Umbilical cord (tissue), 2 donors: ENCODE results near the gene ASB2. TPM values are rescaled to one million over a fixed set of nuclear protein-coding genes. Genes with fewer than 3 reads are reported as not detected.

ENCODE experiments used
- DNase-seq: peaks from one replicate; pipeline ENCODE4 v3.0.0-alpha.2; 2015; ENCODE audit warnings: low spot score
- total RNA-seq: library from RNA; depleted of rRNA; stranded (reverse); fragments of >200 nt; gene quantifications from one replicate; pipeline ENCODE4 v1.2.3, GENCODE V29; 2014; ENCODE audit warnings: low replicate concordance; ENCODE audit not compliant: insufficient read depth

The ASB2 gene
- total RNA-seq, 1 donor from 2014 or later: 35.4 TPM

- DNase-seq: no peak
Measured at GRCh38 chr14:93951635-93952540, 24.5 kb downstream of the ASB2 start.

DNA sequence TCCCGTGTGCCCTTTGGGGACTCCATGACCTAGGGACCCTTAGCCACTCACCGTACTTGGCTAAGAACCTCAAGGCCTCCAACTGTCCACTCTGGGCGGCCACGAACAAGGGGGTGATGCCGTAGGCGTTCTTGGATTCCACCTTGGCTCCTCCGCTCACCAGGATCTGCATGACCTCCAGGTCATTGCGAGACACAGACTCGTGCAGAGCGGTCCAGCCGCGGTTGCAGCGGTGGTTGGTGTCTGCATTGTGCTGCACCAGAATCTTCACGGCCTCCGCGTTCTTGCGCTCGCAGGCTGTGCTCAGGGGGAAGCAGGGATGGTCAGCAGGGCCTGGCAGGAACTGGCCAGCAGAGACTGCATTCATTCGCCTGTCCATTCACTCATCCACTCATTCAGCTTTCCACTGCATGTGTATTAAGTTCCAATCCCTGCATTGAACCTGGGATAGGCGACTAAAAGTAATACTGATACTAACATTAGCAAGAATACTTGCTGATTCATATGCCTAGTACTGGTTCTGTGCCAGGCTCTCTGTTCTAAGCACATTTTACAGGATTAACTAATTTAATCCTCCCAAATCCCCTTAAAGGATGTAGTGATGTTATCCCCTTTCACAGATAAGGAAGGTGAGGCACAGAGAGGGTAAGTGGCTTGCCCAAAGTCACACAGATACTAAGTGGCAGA, 25.3 kb downstream of the ASB2 start:
- DNase-seq: no peak

GRCh38 chr14:93949511-93950075, 26.8 kb downstream of the ASB2 start:
- DNase-seq: no peak

- no peak for DNase-seq
Measured at GRCh38 chr14:93947282-93947681, 29.1 kb downstream of the ASB2 start.

- peak; percentile 24 for DNase-seq
Measured at GRCh38 chr14:93946541-93947090, 29.8 kb downstream of the ASB2 start.

DNA sequence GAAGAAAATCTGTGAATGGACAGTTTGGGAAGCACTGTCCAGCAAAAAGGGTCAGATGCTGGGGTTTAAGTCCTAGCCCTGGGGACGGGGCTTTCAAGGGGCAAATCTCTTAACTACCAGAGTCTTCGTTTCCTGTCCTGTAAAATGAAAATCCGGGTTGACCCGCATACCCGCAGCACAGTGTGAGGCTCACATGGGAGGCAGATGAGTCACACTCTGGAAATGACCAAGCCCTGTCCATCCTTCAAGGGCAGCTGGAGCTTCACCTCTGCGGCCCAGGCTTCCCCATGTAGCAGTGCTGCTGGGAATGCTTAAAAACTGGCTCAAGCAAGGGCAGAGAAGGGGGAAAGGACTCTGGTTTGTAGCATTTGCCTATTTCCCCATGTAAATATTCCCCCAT, 30.3 kb downstream of the ASB2 start:
- DNase-seq: no peak

DNA sequence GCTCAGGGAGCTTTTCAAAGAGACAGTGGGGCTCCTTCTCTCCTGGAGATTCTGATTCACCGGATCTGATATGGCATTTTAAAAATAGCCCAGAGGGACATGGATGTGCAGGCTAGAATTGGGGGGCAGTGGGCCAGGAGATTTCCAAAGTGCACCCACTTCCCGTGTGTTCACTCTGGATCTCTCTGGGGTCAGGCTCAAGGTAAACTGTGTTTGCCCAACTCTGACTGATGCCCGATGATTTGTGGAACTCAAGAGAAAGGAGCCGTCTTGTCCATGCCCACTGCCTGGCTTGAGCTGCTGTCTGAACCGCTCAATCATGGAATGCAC, 31.3 kb downstream of the ASB2 start:
- DNase-seq: no peak

DNA sequence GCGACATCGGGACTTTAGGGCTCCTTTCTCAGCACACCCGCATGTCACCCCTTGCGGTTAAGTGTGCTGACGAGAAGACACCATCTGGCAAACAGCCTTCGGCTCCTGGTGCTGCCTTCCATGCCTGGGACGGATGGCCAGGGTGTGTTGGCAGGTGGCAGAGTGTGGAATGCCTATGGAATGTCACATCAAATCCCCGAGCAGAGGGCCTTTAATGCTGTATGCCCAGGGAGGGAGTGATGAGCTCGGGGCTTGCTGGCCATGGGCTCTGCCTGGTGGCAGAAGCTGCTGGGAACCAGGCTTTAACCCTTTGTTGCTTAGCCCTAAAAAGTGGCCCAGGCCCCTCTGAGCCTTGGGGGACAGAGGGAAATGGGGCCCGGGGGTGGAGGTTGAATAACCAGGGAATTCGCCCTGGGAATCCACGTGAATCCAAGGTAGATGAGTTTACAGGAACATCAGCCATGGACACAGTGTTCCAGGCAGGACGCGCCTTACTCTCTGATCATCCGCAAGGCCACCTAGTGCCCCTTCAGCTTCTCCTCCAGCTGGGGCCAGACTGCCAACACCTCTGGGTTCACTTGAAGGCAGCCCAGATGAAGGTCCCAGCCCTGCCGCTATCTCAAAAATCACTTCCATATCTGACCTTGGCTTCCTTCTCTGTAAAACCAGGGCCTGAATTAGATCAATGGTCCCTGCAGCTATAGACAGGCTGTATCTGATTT, 31.9 kb downstream of the ASB2 start:
- no peak for DNase-seq

- no peak for DNase-seq
Measured at GRCh38 chr14:93943930-93944329, 32.4 kb downstream of the ASB2 start.

GRCh38 chr14:93943052-93943451, 33.3 kb downstream of the ASB2 start:
- DNase-seq: no peak

- no peak for DNase-seq
Measured at GRCh38 chr14:93941293-93941910, 35.0 kb downstream of the ASB2 start.

DNA sequence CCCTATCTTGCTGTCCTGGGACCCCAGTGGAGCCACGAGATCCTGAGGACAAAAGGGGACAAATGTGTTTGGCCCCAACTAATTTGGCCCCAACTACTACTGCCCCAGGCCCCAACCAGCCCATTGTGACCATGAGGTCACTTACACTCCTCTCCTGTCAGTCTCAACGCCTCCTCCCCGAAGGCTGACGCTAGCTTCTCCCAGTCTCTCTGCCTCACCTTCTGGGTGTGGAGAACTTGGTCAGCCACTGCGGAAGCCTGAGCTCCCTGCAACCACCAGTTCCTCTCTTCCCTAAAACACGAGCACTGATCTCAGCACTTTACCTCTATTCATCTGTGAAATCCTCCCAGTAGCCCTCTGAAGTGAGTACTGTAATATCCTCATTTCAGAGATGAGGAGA, 35.9 kb downstream of the ASB2 start:
- no peak for DNase-seq

DNA sequence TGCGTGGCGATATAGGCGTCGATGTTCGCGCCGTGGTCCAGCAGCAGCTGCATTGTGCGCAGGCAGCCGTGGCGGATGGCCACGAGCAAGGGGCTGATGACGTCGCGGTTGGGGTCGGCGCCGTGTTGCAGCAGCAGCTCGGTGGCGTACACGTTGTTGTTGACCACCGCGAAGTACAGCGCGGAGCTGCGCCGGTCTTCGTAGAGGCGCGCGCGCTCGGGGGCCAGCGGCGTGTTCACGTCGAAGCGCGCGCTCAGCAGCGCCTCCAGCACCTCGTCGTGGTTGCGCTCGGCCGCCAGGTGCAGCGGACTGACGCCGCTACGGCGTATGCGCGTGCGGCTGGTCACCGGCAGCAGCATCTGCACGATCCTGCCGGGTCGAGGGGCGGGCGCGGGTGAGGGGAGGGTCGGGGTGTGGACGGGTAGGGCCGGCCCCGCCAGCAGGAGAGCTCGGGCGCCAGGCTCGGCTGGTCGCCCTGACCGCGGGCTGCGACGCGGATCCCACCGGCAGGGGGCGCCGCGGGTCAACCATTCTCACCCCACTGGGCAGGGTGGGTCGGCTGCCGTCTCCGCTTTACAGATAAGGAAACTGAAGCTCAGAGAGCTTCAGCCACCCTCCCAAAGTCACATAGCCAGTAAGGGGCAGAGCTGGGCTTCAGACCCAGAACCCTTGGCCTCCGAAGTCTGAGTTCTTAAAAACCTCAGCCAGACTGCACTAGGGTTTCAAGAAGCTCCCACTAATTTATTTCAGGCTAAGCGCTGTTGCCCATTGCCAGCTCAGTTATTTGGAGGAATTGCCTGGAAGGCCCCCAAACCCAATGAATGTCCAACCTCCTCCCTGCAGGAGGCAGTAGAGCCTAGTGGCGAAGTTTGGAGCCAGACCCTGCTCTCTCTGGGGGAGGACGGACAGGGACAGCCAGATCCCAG, 36.8 kb downstream of the ASB2 start:
- peak; percentile 70 for DNase-seq

GRCh38 chr14:93938751-93939303, 37.5 kb downstream of the ASB2 start:
- DNase-seq: no peak

DNA sequence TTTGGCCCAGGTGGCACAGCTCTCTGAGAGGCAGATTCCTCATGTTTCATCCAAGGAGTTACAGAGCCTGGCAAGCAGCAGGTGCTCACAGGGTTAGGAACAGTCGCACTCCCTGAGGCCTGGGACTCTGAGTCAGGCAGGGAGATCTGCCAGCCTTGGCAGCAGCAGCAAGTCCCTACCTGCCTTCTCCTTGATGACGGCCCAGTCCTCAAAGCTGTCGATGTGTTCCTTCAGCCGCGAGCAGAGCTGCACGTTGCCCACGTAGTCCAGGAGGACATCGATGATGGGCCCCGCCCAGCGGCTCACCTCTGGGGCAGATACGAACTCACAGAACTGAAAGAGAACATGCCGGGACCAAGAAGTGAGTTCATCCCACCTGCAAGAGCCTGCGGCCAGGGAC, 38.9 kb downstream of the ASB2 start:
- peak; percentile 75 for DNase-seq

- DNase-seq: no peak
Measured at GRCh38 chr14:93936926-93937325, 39.4 kb downstream of the ASB2 start.

- DNase-seq: no peak
Measured at GRCh38 chr14:93936245-93936644, 40.1 kb downstream of the ASB2 start.

GRCh38 chr14:93935213-93935612, 41.2 kb downstream of the ASB2 start:
- no peak for DNase-seq

DNA sequence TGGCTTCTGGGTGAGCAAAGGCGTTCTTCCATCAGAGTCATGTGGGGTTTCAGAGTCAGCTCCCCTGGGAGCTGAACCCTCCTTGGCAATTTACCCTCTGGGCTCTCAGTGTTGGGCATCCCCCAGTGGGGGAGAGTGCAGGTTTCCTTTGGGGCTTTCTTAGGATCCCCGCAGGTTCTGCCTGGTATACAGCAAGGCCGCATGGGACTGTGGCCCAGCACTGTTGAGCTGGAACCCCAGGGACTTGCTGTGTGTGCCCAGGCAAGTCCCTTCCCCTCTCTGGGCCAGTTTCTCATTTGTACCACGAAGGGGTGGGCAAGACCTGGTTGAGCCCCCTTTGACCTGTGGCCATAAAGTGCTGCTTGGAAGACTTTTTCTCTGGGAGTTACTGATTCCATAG, 43.7 kb downstream of the ASB2 start:
- DNase-seq: no peak

- no peak for DNase-seq
Measured at GRCh38 chr14:93930989-93931307, 45.4 kb downstream of the ASB2 start.
